ENCODE measurements around the gene VSIG2.
"Not testable (repeated sequence)": the region's sequence is repeated elsewhere in the genome, so short reads cannot be mapped to it uniquely, and the experiment has no call there.

Gene VSIG2, protein sequence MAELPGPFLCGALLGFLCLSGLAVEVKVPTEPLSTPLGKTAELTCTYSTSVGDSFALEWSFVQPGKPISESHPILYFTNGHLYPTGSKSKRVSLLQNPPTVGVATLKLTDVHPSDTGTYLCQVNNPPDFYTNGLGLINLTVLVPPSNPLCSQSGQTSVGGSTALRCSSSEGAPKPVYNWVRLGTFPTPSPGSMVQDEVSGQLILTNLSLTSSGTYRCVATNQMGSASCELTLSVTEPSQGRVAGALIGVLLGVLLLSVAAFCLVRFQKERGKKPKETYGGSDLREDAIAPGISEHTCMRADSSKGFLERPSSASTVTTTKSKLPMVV

DNA sequence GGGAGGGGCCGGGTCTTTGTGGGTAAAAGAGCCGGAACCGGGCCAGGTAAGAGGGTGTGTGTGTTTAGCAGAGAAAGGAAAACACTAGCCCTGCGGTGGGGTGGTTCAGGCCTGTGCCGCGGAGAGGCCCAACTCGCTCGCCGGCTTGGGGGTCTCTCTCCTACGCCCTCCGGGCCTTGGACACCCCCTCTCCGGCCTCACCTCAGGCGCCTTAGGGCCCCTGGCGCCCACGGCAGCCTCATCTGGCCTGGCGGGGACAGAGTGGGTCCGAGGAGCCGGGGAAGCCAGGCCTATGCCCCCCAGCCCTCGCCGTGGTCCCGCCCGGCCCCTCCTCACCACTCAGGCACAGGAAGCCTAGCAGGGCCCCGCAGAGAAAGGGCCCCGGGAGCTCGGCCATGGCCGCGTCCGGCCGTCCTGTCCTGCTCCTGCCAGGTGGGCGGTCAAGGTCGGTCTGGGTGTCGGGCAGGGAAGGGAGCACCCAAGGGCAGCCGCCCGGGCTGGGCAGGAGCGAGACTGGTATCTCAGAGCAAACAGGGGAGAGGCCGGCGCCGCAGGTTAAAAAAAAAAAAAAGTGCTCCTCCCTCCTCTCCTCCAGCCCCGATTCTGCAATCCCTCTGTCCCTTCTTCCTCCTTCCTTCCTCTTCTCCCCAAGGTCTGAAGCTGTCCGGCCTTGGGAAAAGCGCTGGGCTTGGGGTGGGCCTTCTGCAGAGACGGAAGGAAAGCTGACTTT, at the start of gene VSIG2:
Gene VSIG2 (minus strand): TSS at position 515 of the 730 bp plus-strand sequence. CDS start 118 bp downstream, at position 397.
- no peak for ATAC-seq

DNA sequence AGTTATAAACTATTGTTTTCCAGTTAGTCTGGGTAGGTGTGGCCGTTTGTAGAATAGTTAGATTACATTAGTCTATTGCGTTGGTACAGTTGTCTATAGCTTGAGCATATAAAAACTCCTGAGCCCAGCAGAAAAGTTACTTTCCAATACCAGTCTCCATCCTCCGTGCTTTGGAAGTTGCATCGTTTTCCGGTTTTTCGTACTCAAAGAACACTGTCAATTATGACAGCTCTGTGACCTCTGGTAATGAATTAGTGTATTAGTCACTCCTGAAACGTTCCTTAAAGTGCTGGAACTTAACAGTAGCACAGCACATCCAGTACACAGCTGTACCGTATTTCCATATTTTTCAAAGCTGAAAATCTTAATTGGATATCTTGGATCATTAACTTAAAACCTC, 49.0 kb upstream of the VSIG2 start:
- ATAC-seq: peak in 1 of 2 donors; percentile 20

DNA sequence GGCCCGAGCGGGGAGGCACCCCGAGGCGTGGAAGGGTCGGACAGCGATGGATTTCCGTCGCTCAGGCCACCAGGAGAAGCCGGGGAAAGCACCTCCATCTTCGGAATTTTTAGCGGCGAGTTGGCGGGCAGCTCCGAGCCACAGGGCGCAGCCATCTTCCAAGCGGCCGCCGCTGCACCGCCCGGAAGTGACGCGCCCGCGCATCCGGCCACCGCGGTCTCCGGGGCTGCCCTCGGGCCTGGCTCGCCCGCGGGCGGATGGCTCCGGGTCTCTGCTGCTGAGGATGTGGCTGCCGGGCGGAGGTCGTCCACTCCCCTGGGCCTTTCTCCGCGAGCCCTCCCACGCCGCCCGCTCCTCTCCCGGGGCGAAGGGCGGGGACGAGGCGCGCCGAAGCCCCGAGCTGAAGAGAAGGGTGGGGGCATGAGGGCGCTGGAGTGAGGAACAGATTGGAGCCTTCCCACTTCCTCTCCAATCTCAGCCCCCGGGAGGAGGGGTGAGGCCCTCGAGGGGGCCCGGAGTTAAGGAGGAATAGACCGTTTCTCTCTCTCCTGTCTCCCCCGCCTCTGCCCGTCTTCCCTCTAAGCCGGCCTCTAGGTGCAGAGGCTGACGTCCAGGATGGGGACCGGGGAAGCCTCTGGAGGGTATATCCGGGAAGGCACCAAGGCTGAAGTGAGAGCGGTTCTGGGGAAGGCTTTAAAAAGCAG, 48.3 kb upstream of the VSIG2 start, which contains the start of gene MSANTD2:
Gene MSANTD2 (minus strand): TSS at position 181 of the 704 bp plus-strand sequence. CDS start 26 bp downstream, at position 155.
- ATAC-seq: peak; percentile 93

DNA sequence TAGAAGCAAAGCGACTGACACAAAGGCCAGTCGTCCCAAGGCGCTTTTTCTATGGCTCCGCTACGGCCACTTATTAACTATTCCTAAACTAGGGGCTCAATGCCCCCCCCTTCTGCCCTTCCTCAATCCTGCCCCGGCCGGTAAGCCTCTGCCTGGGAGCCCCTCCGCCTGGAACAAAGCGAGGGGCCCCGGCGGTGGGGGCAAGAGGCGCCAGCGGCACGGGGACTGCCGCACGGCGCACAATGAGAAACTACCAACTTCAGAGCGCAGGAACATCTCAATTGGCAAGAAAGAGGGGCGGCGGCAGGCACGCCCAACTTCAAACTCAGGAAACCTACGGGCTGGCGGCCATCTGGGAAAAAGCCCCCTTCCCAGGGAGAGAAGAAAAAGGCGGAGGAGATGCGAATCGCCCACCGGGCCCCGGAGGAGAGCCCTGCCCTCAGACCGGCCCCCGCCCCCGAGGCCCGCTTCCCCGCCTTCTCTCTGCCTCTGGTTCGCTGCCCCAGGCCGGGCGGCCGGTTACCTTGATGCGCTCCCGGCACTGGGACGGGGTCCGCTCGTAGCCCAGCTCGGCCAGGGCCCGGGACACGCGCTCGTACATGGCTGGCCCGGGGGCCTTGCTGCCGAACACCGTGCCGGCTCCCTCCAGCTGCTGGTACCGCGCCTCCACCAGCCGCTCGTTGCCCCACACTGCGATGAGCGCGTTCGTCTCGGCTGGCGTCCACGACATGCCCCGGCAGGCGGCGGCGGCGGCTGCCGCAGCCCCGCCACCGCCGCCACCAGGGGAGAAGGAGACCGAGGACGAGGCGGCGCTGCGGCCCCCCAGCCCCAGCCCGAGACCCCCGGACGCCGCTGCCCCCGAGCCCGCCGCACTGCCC, 47.5 kb upstream of the VSIG2 start:
- ATAC-seq: peak; percentile 36 to 58

DNA sequence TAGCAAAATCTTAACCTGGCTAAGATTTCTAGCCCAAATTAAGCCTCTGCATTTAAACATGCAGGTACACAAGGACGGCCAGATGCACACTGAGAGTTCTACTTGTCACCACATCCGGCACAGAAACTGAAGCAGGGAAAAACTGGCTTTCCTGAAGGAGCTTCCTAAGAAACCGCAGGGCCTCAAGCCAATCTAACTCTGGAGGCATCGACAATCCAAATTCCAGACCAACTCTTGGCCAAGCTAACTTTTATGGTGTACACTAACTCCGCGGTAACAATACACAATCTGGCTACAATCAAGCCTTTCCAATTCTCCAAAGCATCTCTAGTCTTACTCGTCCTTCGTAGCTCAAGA, 46.9 kb upstream of the VSIG2 start:
- ATAC-seq: no peak

DNA sequence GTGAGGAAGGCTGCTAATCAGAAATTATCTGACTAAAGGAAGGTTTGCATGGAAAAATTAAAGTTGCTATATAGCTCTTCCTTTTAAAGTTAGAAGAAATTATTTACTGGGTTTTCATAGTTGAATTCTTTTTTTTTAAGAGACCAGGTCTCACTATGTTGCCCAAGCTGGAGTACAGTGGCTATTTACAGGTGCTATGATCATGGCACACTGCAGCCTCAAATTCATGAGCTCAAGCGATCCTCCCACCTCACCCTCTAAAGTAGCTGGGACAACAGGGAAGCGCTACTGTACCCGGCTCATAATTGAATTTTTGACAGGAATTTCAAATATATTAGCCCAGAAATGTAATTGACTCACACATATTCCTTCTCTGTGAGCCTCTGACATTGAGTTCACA, 44.3 kb upstream of the VSIG2 start:
- no peak for ATAC-seq

DNA sequence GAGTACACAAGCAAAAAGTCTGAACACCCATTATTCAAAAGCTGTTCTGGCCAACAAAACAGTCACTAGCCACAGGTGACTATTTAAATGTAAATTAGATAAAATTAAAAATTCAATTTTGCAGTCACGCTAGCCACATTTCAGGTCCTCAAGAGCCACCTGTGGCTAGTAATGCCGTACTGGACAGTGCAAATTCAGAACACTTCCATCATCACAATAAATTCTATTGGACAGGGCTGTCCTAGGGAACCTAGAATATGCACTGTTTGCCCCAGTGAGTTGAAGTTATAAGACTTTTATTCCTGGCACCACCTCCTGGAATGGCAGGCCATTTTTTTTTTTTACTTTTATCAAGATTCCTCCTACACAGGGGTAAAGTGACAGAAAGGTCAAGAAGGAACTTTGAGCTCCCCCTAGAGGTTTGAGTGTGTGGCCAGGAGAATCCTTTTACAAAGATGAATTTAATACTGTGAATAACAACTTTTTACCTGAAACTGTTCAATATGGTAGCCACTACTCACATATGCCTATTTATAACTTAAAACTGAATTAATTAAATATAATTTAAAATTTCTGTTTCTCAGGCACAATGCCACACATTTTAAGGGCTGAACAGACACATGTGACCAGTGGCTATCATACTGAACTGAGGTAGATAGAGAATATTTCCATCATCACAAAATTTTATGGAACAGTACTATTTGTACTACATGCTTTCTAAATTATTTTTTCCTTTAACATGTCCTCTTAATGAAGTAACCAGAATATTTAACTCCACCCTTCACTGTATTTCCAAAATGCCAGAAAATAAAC, 41.6 kb upstream of the VSIG2 start:
- peak; percentile 32 to 53 for ATAC-seq

DNA sequence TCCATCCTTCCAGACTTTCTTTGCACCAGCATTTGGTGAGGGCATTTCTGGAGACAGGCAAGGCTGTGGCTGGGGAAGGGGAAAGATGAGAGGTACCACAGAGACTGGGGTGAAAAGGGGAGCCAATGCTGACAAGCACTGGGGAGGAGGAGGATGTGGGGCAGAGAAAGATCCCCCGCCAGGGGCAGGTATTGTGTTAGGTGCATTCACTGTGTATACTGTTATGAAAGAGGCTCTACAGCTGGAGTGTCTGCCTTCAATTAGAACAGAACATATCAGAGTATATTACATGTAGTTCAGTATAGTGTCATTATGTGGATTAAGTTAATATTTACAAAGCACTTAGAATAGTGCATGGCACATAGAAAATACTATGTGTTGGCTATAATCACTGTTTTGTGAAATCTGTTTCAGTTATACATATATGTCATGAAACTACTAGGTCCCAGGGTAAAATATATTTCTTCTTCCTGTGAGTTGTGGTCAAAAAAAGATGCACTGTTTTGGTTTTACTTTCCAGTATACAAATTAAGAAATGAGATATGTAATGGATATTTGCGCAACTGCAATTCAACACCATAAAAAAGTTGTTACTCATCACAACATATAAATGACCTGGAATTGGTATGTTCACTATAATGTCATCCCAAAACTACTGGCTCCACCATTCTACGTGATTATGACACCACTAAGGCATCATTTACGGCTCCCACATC, 39.7 kb upstream of the VSIG2 start:
- ATAC-seq: no peak

DNA sequence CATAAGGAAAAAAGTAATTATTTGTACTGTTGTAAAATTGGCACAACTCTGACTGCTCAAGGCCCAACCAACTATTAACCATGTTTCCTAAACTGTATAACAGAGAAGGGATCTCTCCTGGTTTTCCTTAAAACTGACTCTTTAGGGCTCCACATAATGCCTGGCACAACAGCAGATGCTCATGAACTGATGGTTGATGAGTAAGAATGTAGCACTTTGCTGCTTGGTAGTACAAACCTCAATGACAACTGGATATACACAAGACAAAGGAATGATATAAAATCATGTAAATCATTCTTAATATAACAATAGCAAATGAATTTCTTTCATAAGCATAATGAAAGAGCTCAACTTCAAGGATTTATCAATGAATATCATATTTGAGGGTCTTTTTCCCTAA, 36.5 kb upstream of the VSIG2 start:
- no peak for ATAC-seq

DNA sequence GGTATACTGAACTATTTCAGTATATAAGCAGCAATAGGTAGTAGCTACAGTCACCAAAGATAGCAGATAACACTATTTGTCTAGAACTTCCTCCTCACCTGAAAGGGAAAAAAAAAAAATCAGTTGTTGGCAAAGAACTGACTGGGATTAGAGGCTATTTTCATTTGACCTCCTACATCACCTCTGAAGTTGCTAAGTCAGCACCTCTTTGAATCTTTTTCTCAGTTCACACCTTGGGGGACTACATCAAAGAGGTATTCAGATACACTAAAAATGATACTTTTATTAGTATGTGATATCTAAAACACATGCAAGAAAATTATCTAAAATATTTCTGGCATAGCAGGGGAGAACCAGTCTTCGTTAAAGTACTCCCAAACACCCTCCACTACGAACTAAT, 32.0 kb upstream of the VSIG2 start:
- ATAC-seq: no peak

DNA sequence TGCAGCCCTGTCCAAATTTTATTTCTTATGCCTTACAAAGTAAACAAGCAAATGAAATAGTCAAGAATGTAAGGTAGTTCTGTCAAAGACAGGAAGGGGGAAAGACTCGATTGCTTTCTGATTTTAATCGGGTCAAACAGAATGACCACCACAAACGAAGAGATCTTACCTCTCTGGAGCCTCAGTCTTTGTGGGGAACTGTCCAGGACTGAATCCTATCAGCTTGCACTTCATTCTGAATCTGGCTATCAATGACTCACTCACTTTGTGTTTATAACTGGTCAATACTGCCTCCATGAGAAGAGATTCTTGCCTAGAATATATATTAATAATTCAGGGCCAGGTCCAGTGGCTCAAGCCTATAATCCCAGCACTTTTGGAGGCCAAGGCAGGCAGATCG, 30.9 kb upstream of the VSIG2 start:
- no peak for ATAC-seq

DNA sequence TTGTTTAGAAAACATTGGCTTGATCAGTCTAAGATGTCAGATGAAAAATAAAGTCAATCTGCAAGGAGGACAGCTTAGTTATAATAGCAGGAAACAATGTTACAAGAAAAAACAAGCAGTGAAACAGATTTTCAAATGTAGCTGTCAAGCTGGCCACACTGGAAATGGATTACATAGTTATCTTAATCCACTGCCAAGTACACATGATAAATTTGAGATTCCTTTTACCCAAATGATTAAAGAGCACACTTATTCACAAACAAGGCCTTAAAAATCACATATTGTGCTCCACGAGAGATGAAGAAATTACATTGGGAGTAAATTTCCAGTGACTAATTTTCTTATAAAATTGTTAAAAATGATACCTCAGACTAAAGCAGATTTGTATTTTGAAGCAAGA, 27.5 kb upstream of the VSIG2 start:
- no peak for ATAC-seq

DNA sequence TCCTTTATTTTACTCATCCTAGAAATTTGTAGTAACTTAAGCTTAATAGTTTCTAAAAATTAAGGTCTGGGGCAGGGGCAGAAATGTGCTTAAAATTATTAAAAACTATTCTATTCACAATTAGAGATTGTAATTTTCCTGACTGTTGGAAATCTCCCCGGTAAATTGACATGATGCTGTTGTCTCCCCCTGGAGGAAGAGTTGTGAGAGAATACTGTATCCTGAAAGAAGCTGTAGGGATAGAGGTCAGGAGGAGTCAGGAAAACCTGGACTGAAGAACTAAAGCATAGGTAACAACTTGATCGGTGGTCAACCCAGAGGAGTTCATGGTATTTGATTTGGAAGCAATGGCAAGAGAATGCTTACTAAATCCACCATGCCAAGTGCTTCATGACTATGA, 26.2 kb upstream of the VSIG2 start:
- no peak for ATAC-seq

DNA sequence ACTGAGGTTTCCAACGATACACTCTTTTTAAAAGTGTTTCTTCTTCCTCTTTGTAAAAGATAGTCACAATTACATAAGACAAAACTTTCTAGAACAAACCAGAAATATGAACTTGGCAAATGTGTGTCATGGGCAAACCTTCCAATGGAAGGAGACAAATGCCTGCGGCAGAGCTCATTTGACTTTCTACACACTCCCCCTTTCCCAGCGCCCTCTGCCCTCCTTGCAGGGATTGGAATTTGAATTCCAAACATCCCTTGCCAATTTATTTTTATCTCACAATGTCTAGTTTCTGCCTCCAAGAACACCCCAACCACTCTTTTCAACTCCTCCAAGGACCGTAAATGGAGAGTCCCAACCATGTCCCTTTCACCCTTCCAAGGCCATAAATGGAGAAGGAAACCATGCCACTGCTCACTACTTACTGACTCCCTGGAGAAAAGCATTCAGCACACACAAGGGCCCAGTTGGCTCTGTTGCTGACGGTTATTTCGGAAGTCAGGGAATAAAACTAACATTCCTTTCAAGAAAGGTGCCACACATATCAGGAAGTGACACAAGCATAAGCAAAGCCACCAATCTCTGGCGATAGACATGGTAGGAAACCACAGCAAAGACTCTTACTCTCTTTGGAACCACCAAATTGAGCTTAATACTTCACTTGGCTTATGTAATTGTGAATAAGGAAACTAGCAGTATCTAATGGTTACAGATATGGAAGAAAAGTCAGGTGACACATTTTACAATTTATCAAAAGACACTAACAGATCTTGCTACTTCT, 25.0 kb upstream of the VSIG2 start:
- no peak for ATAC-seq

DNA sequence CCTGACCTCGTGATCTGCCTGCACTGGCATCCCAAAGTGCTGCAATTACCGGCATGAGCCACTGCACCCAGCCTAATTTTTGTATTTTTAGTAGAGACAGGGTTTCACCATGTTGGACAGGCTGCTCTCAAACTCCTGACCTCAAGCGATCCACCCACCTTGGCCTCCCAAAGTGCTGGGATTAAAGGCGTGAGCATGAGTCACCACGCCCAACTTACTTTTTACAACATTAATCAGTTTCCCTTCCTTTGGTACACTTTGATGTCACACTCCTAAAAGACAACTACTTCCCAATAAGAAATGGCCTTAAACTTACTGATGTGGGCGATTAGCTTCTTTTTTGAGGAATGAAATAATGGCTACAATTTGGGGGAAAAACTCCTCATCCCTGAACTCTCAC, 18.9 kb upstream of the VSIG2 start:
- not testable (repeated sequence) for ATAC-seq

DNA sequence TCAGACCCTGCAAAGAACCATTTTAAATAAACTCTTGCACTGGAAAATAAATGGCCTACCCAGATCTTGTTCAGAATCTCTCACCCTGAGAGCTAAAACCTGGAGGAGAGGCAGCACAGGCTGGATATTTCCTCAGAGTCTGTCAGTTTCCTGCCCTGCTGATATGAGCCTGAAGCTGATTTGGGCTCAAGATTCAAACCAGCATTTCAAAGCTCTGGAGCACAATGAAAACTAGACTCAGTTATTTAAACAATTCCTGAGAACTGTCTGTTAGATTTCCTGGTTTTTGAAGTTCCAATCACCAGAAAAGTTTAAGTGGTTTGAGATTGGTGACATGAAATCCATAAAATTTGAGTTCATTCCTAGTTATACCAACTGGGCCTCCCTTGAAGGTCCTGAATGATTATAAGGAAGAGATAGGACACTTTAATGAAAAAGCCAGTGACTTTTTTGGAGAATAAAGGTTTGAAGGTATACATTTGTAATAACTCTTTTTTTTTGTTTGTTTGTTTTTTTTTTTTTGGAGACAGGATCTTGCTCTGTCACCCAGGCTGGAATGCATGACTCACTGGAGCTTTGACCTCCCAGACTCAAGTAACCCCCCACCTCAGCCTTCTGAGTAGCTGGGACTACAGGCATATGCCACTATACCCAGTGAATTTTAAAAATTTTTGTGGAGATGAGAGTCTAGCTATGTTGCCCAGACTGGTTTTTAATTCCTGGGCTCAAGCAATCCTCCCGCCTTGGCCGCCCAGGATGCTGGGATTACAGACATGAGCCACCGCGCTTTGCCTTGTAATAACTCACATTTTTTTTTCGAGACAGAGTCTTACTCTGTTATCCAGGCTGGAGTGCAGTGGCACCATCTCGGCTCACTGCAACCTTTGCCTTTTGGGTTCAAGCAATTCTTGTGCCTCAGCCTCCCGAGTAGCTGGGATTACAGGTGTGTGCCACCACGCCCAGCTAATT, 18.0 kb upstream of the VSIG2 start:
- ATAC-seq: no peak

DNA sequence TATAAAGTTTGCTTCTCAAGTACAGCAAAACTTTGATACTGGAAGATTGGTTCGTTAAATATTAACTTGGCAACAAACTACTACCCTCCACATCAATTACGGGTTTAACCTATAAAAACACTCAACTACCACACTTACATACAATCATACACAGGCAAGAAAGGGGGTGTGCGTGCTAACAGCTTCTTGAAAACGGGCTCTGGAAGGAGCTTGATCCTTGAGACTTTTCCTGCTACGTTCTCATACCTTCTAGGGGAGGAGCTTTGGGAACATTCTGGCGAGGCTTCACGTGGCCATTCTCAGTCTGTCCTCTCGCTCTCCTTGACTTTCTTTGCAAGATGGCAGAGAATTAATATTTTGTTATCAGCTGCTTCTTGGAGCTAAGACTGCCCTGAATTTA, 16.9 kb upstream of the VSIG2 start:
- ATAC-seq: no peak

DNA sequence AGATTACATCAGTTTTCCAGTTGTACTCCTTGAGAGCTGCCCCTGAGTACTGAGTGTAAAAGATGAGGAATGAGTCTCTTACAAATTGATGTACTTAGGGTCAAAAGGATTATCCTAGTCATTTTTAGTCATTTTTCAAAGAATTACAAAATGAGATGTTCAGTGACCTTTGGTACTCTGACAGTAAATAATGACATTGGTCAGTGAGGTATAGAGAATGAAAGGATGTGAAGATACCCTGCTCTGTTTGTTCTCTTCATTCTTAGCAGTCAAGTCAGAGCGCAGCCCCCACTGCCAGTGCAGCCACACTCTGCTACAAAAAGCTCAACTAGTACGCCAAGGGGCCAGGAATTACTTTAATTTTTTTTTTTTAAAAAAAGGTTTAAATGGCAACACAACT, 14.1 kb upstream of the VSIG2 start:
- ATAC-seq: no peak
